Measurements from ENCODE around the gene HPGD. TPM values are rescaled to one million over a fixed set of nuclear protein-coding genes. Genes with fewer than 3 reads are reported as not detected.

HPGD gene
- total RNA-seq, 1 experiment from 2014 or later, result 0.66 TPM

GRCh38 chr4:174554231-174554728 lies 32.0 kb upstream of the HPGD start:
- intact Hi-C loops (cut with micrococcal nuclease), result no loop called here
- no TSS peak for BruUV-seq (replicated peaks)

More at GRCh38 chr4:174554231-174554728, 32.0 kb upstream of the HPGD start:
- no peak for ATAC-seq
- Histone ChIP-seq H2AFZ (ENCODE audit: low read depth, low read length, poor library complexity, severe bottlenecking) (no peak overlapping the region), H4K20me1 (ENCODE audit: insufficient read depth) (no peaks in the 10 kb centered on the region), H3K4me2 (ENCODE audit: low read length) (no peak overlapping the region), H3K27me3 (ENCODE audit: insufficient read depth, low read length) (no peaks in the 10 kb centered on the region), H3K4me3 (replicated peaks in 1 of 2; ENCODE audit: low read depth in 1 of 2, low read length in 2 of 2) (no peak overlapping the region), H3K9ac (ENCODE audit: low read length) (no peak overlapping the region), H3K4me1 (ENCODE audit: control insufficient read depth in 1 of 2, insufficient read depth in 2 of 2, low read length in 2 of 2) (no peaks in the 10 kb centered on the region), H3K79me2 (ENCODE audit: insufficient read depth, low read length) (no peaks in the 10 kb centered on the region), H3K9me2 (ENCODE audit: insufficient read depth) (no peaks in the 10 kb centered on the region), H3K36me3 (ENCODE audit: control insufficient read depth in 1 of 2, insufficient read depth in 2 of 2, low read length in 2 of 2) (no peaks in the 10 kb centered on the region), H3K27ac (ENCODE audit: low read depth, low read length) (no peak overlapping the region), H3K9me3 (ENCODE audit: control insufficient read depth in 1 of 2, insufficient read depth in 1 of 2, low read depth in 1 of 2, low read length in 2 of 2) (no peaks in the 10 kb centered on the region)
- TF ChIP-seq EZH2phosphoT487 (IDR thresholded peaks at IDR 0.05; ENCODE audit: borderline replicate concordance) (no peak), JUND (IDR thresholded peaks at IDR 0.05) (no peak), POLR2A (IDR thresholded peaks at IDR 0.05; ENCODE audit: borderline replicate concordance, extremely low read depth, insufficient read depth, insufficient read length) (no peak), SIN3A (IDR thresholded peaks at IDR 0.05; ENCODE audit: low read depth) (no peak), CEBPB (IDR thresholded peaks at IDR 0.05; ENCODE audit: low read depth) (no peak), YY1 (IDR thresholded peaks at IDR 0.05; ENCODE audit: extremely low read depth, insufficient replicate concordance, low read depth, low read length) (no peak), SRF (IDR thresholded peaks at IDR 0.05; ENCODE audit: low read depth) (no peak), ZFX (IDR thresholded peaks at IDR 0.05) (no peak), EZH2 (IDR thresholded peaks at IDR 0.05) (no peak), CBX3 (IDR thresholded peaks at IDR 0.05; ENCODE audit: low read depth) (no peak), ZBTB33 (IDR thresholded peaks at IDR 0.05; ENCODE audit: extremely low read depth, insufficient replicate concordance, low read length) (no peak)
- TF ChIP-seq, protein P1, sequence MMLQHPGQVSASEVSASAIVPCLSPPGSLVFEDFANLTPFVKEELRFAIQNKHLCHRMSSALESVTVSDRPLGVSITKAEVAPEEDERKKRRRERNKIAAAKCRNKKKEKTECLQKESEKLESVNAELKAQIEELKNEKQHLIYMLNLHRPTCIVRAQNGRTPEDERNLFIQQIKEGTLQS (IDR thresholded peaks at IDR 0.05), result no peak
- ChIA-PET CTCF (no interaction called here), POLR2A (no interaction called here), RAD21 (ENCODE audit: low non-redundant PET in 1 of 2, low total read pairs in 2 of 2, uncharacterized antibody in 2 of 2, unreplicated experiment in 2 of 2) (no interaction called here)
- no peak for DNase-seq (ENCODE audit: low read depth, low spot score)

Data from HCT116 (cell line).